Measurements from ENCODE around the gene LARGE1. TPM values are rescaled to one million over a fixed set of nuclear protein-coding genes. Genes with fewer than 3 reads are reported as not detected.

Gene LARGE1
- polyA plus RNA-seq, 4 donors: 24.6 to 29.6 (median 26.8) TPM

GRCh38 chr22:33887173-33887572 is 33.1 kb downstream of the LARGE1 start:
- no peak for DNase-seq (ENCODE audit: low read depth in 4 of 4, low spot score in 2 of 4)

- DNase-seq (ENCODE audit: low read depth in 4 of 4, low spot score in 2 of 4): no peak
Measured at GRCh38 chr22:33886696-33887095, 33.6 kb downstream of the LARGE1 start.

GRCh38 chr22:33884829-33885228 is 35.4 kb downstream of the LARGE1 start:
- DNase-seq (ENCODE audit: low read depth in 4 of 4, low spot score in 2 of 4): no peak

GRCh38 chr22:33883961-33884808 is 36.1 kb downstream of the LARGE1 start:
- no peak for DNase-seq (ENCODE audit: low read depth in 4 of 4, low spot score in 2 of 4)

GRCh38 chr22:33883561-33883960 is 36.7 kb downstream of the LARGE1 start:
- no peak for DNase-seq (ENCODE audit: low read depth in 4 of 4, low spot score in 2 of 4)

- DNase-seq (ENCODE audit: low read depth in 4 of 4, low spot score in 2 of 4): no peak
Measured at GRCh38 chr22:33882991-33883390, 37.3 kb downstream of the LARGE1 start.

GRCh38 chr22:33880986-33881385 is 39.3 kb downstream of the LARGE1 start:
- DNase-seq (ENCODE audit: low read depth in 4 of 4, low spot score in 2 of 4): no peak

- DNase-seq (ENCODE audit: low read depth in 4 of 4, low spot score in 2 of 4): no peak
Measured at GRCh38 chr22:33879796-33880195, 40.5 kb downstream of the LARGE1 start.

GRCh38 chr22:33875316-33875715 is 45.0 kb downstream of the LARGE1 start:
- DNase-seq (ENCODE audit: low read depth in 4 of 4, low spot score in 2 of 4): no peak

GRCh38 chr22:33874206-33874605 is 46.1 kb downstream of the LARGE1 start:
- no peak for DNase-seq (ENCODE audit: low read depth in 4 of 4, low spot score in 2 of 4)

- DNase-seq (ENCODE audit: low read depth in 4 of 4, low spot score in 2 of 4): no peak
Measured at GRCh38 chr22:33873666-33874065, 46.6 kb downstream of the LARGE1 start.

GRCh38 chr22:33873186-33873585 is 47.1 kb downstream of the LARGE1 start:
- no peak for DNase-seq (ENCODE audit: low read depth in 4 of 4, low spot score in 2 of 4)

GRCh38 chr22:33871935-33872334 is 48.3 kb downstream of the LARGE1 start:
- no peak for DNase-seq (ENCODE audit: low read depth in 4 of 4, low spot score in 2 of 4)

- DNase-seq (ENCODE audit: low read depth in 4 of 4, low spot score in 2 of 4): no peak
Measured at GRCh38 chr22:33869946-33870345, 50.3 kb downstream of the LARGE1 start.

GRCh38 chr22:33867971-33868370 is 52.3 kb downstream of the LARGE1 start:
- no peak for DNase-seq (ENCODE audit: low read depth in 4 of 4, low spot score in 2 of 4)

- DNase-seq (ENCODE audit: low read depth in 4 of 4, low spot score in 2 of 4): no peak
Measured at GRCh38 chr22:33867118-33867866, 53.0 kb downstream of the LARGE1 start.

GRCh38 chr22:33866511-33866910 is 53.8 kb downstream of the LARGE1 start:
- DNase-seq (ENCODE audit: low read depth in 4 of 4, low spot score in 2 of 4): no peak

- DNase-seq (ENCODE audit: low read depth in 4 of 4, low spot score in 2 of 4): no peak
Measured at GRCh38 chr22:33865996-33866395, 54.3 kb downstream of the LARGE1 start.

GRCh38 chr22:33865248-33865647 is 55.0 kb downstream of the LARGE1 start:
- no peak for DNase-seq (ENCODE audit: low read depth in 4 of 4, low spot score in 2 of 4)

GRCh38 chr22:33864723-33865130 is 55.5 kb downstream of the LARGE1 start:
- no peak for DNase-seq (ENCODE audit: low read depth in 4 of 4, low spot score in 2 of 4)

- no peak for DNase-seq (ENCODE audit: low read depth in 4 of 4, low spot score in 2 of 4)
Measured at GRCh38 chr22:33861216-33861875, 58.9 kb downstream of the LARGE1 start.

Data from left renal cortex interstitium (tissue), 4 donors.